ENCODE measurements around the gene CDRT15.

Gene CDRT15

DNA sequence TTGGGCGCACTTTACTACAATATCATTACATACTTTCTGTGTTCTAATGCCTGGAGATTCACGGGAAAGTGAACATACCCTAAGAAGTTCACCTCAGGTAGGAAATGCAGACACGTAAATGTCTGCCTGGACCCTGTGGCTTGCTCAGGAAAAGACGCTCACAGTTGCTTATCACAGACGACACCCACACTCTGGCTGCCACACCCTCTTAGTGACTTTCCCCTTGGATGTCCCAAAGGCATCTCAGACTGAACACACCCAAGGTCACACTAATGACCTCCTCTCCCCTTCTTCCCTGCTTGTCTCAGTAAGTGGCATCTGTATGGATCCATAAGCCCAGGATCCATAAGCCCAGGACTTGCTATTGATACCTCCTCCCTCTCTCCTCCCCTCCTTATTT is 32.6 kb downstream of the CDRT15 start:
- Histone ChIP-seq H3K4me3 (ENCODE audit: low read length in 2 of 2) (no peak overlapping the region), H3K36me3 (replicated peaks in 1 of 2; ENCODE audit: control insufficient read depth in 2 of 2, insufficient read depth in 2 of 2, low read length in 2 of 2) (peaks cover 2 to 17% of the 10 kb centered on the region in 2 donors), H3K79me1 (ENCODE audit: low read depth, low read length) (no peaks in the 10 kb centered on the region), H4K91ac (ENCODE audit: low read depth, low read length, poor library complexity) (no peak overlapping the region), H3K23ac (ENCODE audit: low read depth, low read length, poor library complexity) (no peak overlapping the region), H3K14ac (ENCODE audit: low read length) (no peak overlapping the region), H3K9ac (ENCODE audit: low read depth, low read length, poor library complexity) (no peak overlapping the region), H2BK5ac (ENCODE audit: low read length) (no peak overlapping the region), H3K4ac (ENCODE audit: low read length) (no peak overlapping the region), H3K18ac (ENCODE audit: low read length) (no peak overlapping the region), H2BK12ac (ENCODE audit: low read length) (no peak overlapping the region), H2BK15ac (ENCODE audit: low read length) (no peak overlapping the region), H2AK5ac (ENCODE audit: low read depth, low read length) (no peak overlapping the region), H3K4me1 (ENCODE audit: control insufficient read depth in 2 of 2, insufficient read depth in 1 of 2, low read depth in 1 of 2, low read length in 2 of 2) (peaks cover 2 to 5% of the 10 kb centered on the region in 2 donors), H3K9me3 (replicated peaks in 1 of 2; ENCODE audit: control insufficient read depth in 2 of 2, insufficient read depth in 1 of 2, low read depth in 1 of 2, low read length in 2 of 2) (no peaks in the 10 kb centered on the region), H3K27ac (replicated peaks; ENCODE audit: low read length) (no peak overlapping the region), H2AFZ (ENCODE audit: low read length) (no peak overlapping the region), H4K8ac (ENCODE audit: low read depth, low read length) (no peak overlapping the region), H3K4me2 (ENCODE audit: insufficient read depth, low read length, poor library complexity, severe bottlenecking) (no peak overlapping the region), H3K27me3 (ENCODE audit: control insufficient read depth in 3 of 3, insufficient read depth in 3 of 3, low read depth in 1 of 3, low read length in 3 of 3) (no peaks in the 10 kb centered on the region), H2BK120ac (ENCODE audit: low read depth, low read length) (no peak overlapping the region)
- no peak for DNase-seq (ENCODE audit: low spot score)
- no CpG with 5 or more reads among the region's 5 CpGs for WGBS, 2 donors (ENCODE audit: extremely low coverage in 2 of 2, insufficient read length in 2 of 2, insufficient replicate concordance in 1 of 2)

GRCh38 chr17:14203388-14203787 is 33.3 kb downstream of the CDRT15 start:
- no peak overlapping the region for H3K4me2 ChIP-seq (ENCODE audit: insufficient read depth, low read length, poor library complexity, severe bottlenecking)
- H3K27me3 ChIP-seq (ENCODE audit: control insufficient read depth in 3 of 3, insufficient read depth in 3 of 3, low read depth in 1 of 3, low read length in 3 of 3): no peaks in the 10 kb centered on the region
- no peak overlapping the region for H3K9ac ChIP-seq (ENCODE audit: low read depth, low read length, poor library complexity)
- no peak overlapping the region for H3K14ac ChIP-seq (ENCODE audit: low read length)
- no CpG with 5 or more reads among the region's 3 CpGs for WGBS, 2 donors (ENCODE audit: extremely low coverage in 2 of 2, insufficient read length in 2 of 2, insufficient replicate concordance in 1 of 2)
- no peaks in the 10 kb centered on the region for H3K79me1 ChIP-seq (ENCODE audit: low read depth, low read length)
- no peak overlapping the region for H2BK120ac ChIP-seq (ENCODE audit: low read depth, low read length)
- H2BK12ac ChIP-seq (ENCODE audit: low read length): no peak overlapping the region
- no peak overlapping the region for H3K27ac ChIP-seq (replicated peaks; ENCODE audit: low read length)
- no peak overlapping the region for H3K23ac ChIP-seq (ENCODE audit: low read depth, low read length, poor library complexity)
- no peak overlapping the region for H4K91ac ChIP-seq (ENCODE audit: low read depth, low read length, poor library complexity)
- no peak overlapping the region for H4K8ac ChIP-seq (ENCODE audit: low read depth, low read length)
- H2AK5ac ChIP-seq (ENCODE audit: low read depth, low read length): no peak overlapping the region
- no peak overlapping the region for H2BK15ac ChIP-seq (ENCODE audit: low read length)
- no peak overlapping the region for H2AFZ ChIP-seq (ENCODE audit: low read length)
- no peak overlapping the region for H2BK5ac ChIP-seq (ENCODE audit: low read length)
- H3K18ac ChIP-seq (ENCODE audit: low read length): no peak overlapping the region
- no peak overlapping the region for H3K4ac ChIP-seq (ENCODE audit: low read length)
- peaks cover 2 to 5% of the 10 kb centered on the region in 2 donors for H3K4me1 ChIP-seq (ENCODE audit: control insufficient read depth in 2 of 2, insufficient read depth in 1 of 2, low read depth in 1 of 2, low read length in 2 of 2)
- peaks cover 2 to 15% of the 10 kb centered on the region in 2 donors for H3K36me3 ChIP-seq (replicated peaks in 1 of 2; ENCODE audit: control insufficient read depth in 2 of 2, insufficient read depth in 2 of 2, low read length in 2 of 2)
- no peak for DNase-seq (ENCODE audit: low spot score)
- no peaks in the 10 kb centered on the region for H3K9me3 ChIP-seq (replicated peaks in 1 of 2; ENCODE audit: control insufficient read depth in 2 of 2, insufficient read depth in 1 of 2, low read depth in 1 of 2, low read length in 2 of 2)
- H3K4me3 ChIP-seq (ENCODE audit: low read length in 2 of 2): no peak overlapping the region

GRCh38 chr17:14202388-14203166 is 34.1 kb downstream of the CDRT15 start:
- no peak for DNase-seq (ENCODE audit: low spot score)
- Histone ChIP-seq H3K9ac (ENCODE audit: low read depth, low read length, poor library complexity) (no peak overlapping the region), H3K4me1 (ENCODE audit: control insufficient read depth in 2 of 2, insufficient read depth in 1 of 2, low read depth in 1 of 2, low read length in 2 of 2) (peaks cover 2 to 5% of the 10 kb centered on the region in 2 donors), H2BK15ac (ENCODE audit: low read length) (no peak overlapping the region), H3K4me2 (ENCODE audit: insufficient read depth, low read length, poor library complexity, severe bottlenecking) (no peak overlapping the region), H3K27ac (replicated peaks; ENCODE audit: low read length) (no peak overlapping the region), H3K36me3 (replicated peaks in 1 of 2; ENCODE audit: control insufficient read depth in 2 of 2, insufficient read depth in 2 of 2, low read length in 2 of 2) (peaks cover 2 to 11% of the 10 kb centered on the region in 2 donors), H3K9me3 (replicated peaks in 1 of 2; ENCODE audit: control insufficient read depth in 2 of 2, insufficient read depth in 1 of 2, low read depth in 1 of 2, low read length in 2 of 2) (no peaks in the 10 kb centered on the region), H2BK12ac (ENCODE audit: low read length) (no peak overlapping the region), H4K8ac (ENCODE audit: low read depth, low read length) (no peak overlapping the region), H4K91ac (ENCODE audit: low read depth, low read length, poor library complexity) (no peak overlapping the region), H3K4ac (ENCODE audit: low read length) (no peak overlapping the region), H3K14ac (ENCODE audit: low read length) (no peak overlapping the region), H3K23ac (ENCODE audit: low read depth, low read length, poor library complexity) (no peak overlapping the region), H3K79me1 (ENCODE audit: low read depth, low read length) (no peaks in the 10 kb centered on the region), H2AFZ (ENCODE audit: low read length) (no peak overlapping the region), H3K4me3 (ENCODE audit: low read length in 2 of 2) (no peak overlapping the region), H2BK120ac (ENCODE audit: low read depth, low read length) (no peak overlapping the region), H3K18ac (ENCODE audit: low read length) (no peak overlapping the region), H2BK5ac (ENCODE audit: low read length) (no peak overlapping the region), H2AK5ac (ENCODE audit: low read depth, low read length) (no peak overlapping the region), H3K27me3 (ENCODE audit: control insufficient read depth in 3 of 3, insufficient read depth in 3 of 3, low read depth in 1 of 3, low read length in 3 of 3) (no peaks in the 10 kb centered on the region)
- WGBS, 2 donors (ENCODE audit: extremely low coverage in 2 of 2, insufficient read length in 2 of 2, insufficient replicate concordance in 1 of 2): no CpG with 5 or more reads among the region's 10 CpGs

DNA sequence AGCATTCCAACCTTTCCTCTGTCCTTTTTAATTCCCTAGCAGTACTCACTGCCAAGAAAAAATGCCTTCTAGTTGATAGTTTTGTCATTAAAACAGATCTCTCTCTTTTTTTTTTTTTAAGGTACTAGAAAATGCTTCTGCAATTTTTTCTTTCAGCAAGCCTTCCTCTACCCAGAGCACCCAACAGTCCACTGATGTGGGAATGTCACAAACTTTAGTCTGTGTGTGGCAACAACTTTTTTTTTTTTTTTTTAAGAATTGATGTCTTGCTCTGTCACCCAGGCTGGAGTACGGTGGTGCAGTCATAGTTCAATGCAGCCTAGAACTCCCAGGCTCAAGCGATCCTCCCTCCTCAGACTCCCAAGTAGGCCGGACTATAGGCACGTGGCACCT is 34.7 kb downstream of the CDRT15 start:
- no peak overlapping the region for H2AFZ ChIP-seq (ENCODE audit: low read length)
- H3K36me3 ChIP-seq (replicated peaks in 1 of 2; ENCODE audit: control insufficient read depth in 2 of 2, insufficient read depth in 2 of 2, low read length in 2 of 2): peaks cover 2 to 9% of the 10 kb centered on the region in 2 donors
- H3K23ac ChIP-seq (ENCODE audit: low read depth, low read length, poor library complexity): no peak overlapping the region
- H3K79me1 ChIP-seq (ENCODE audit: low read depth, low read length): no peaks in the 10 kb centered on the region
- no peak overlapping the region for H4K8ac ChIP-seq (ENCODE audit: low read depth, low read length)
- no peak overlapping the region for H2BK120ac ChIP-seq (ENCODE audit: low read depth, low read length)
- H3K4me2 ChIP-seq (ENCODE audit: insufficient read depth, low read length, poor library complexity, severe bottlenecking): no peak overlapping the region
- no peak overlapping the region for H3K14ac ChIP-seq (ENCODE audit: low read length)
- H3K4me3 ChIP-seq (ENCODE audit: low read length in 2 of 2): no peak overlapping the region
- no peak overlapping the region for H2BK15ac ChIP-seq (ENCODE audit: low read length)
- no peaks in the 10 kb centered on the region for H3K9me3 ChIP-seq (replicated peaks in 1 of 2; ENCODE audit: control insufficient read depth in 2 of 2, insufficient read depth in 1 of 2, low read depth in 1 of 2, low read length in 2 of 2)
- H4K91ac ChIP-seq (ENCODE audit: low read depth, low read length, poor library complexity): no peak overlapping the region
- H2BK12ac ChIP-seq (ENCODE audit: low read length): no peak overlapping the region
- no peak overlapping the region for H3K27ac ChIP-seq (replicated peaks; ENCODE audit: low read length)
- H2AK5ac ChIP-seq (ENCODE audit: low read depth, low read length): no peak overlapping the region
- H3K4me1 ChIP-seq (ENCODE audit: control insufficient read depth in 2 of 2, insufficient read depth in 1 of 2, low read depth in 1 of 2, low read length in 2 of 2): peaks cover 2 to 5% of the 10 kb centered on the region in 2 donors
- no peak overlapping the region for H3K18ac ChIP-seq (ENCODE audit: low read length)
- DNase-seq (ENCODE audit: low spot score): no peak
- H3K27me3 ChIP-seq (ENCODE audit: control insufficient read depth in 3 of 3, insufficient read depth in 3 of 3, low read depth in 1 of 3, low read length in 3 of 3): no peaks in the 10 kb centered on the region
- no CpG with 5 or more reads among the region's 4 CpGs for WGBS, 2 donors (ENCODE audit: extremely low coverage in 2 of 2, insufficient read length in 2 of 2, insufficient replicate concordance in 1 of 2)
- no peak overlapping the region for H3K9ac ChIP-seq (ENCODE audit: low read depth, low read length, poor library complexity)
- H2BK5ac ChIP-seq (ENCODE audit: low read length): no peak overlapping the region
- no peak overlapping the region for H3K4ac ChIP-seq (ENCODE audit: low read length)

Measured in neuronal stem cell (in vitro differentiated cells).